Measurements from ENCODE around the gene AFF3. TPM values are rescaled to one million over a fixed set of nuclear protein-coding genes. Genes with fewer than 3 reads are reported as not detected.

AFF3 gene
- total and polyA plus RNA-seq, 8 donors, result 16.4 to 42.0 (median 21.4) TPM

GRCh38 chr2:99710721-99711120 is 431.7 kb downstream of the AFF3 start:
- no peak for TF ChIP-seq CTCF (IDR thresholded peaks at IDR 0.05)
- no peaks in the 10 kb centered on the region for H3K4me1 ChIP-seq
- H3K9me3 ChIP-seq, result no peaks in the 10 kb centered on the region
- H3K27me3 ChIP-seq, result no peaks in the 10 kb centered on the region
- no peak overlapping the region for H3K27ac ChIP-seq
- DNase-seq (no peak), ATAC-seq (peak; percentile 12)
- intact Hi-C loops (cut with DNase I), result no loop called here
- no peak overlapping the region for H3K4me3 ChIP-seq
- H3K36me3 ChIP-seq, result no peaks in the 10 kb centered on the region

GRCh38 chr2:99709229-99709628 is 433.2 kb downstream of the AFF3 start:
- no peak for TF ChIP-seq CTCF (IDR thresholded peaks at IDR 0.05)
- ATAC-seq (no peak), DNase-seq (no peak)
- Histone ChIP-seq H3K36me3 (no peaks in the 10 kb centered on the region), H3K27me3 (no peaks in the 10 kb centered on the region), H3K4me3 (no peak overlapping the region), H3K27ac (no peak overlapping the region), H3K9me3 (no peaks in the 10 kb centered on the region), H3K4me1 (no peaks in the 10 kb centered on the region)
- intact Hi-C loops (cut with DNase I), result no loop called here

- DNase-seq (peak in 1 of 4 donors; percentile 10), ATAC-seq (no peak)
- no peaks in the 10 kb centered on the region for H3K27me3 ChIP-seq
- H3K9me3 ChIP-seq, result no peaks in the 10 kb centered on the region
- TF ChIP-seq CTCF (IDR thresholded peaks at IDR 0.05), result no peak
- intact Hi-C loops (cut with DNase I), result no loop called here
- peak overlapping the region in 1 of 2 donors; percentile 9 for H3K27ac ChIP-seq
- no peak overlapping the region for H3K4me3 ChIP-seq
- no peaks in the 10 kb centered on the region for H3K4me1 ChIP-seq
- H3K36me3 ChIP-seq, result no peaks in the 10 kb centered on the region
Observed at GRCh38 chr2:99708231-99708630, 434.2 kb downstream of the AFF3 start.

GRCh38 chr2:99707592-99707991 is 434.8 kb downstream of the AFF3 start:
- Histone ChIP-seq H3K27ac (peak overlapping the region in 1 of 2 donors; percentile 10), H3K27me3 (no peaks in the 10 kb centered on the region), H3K9me3 (no peaks in the 10 kb centered on the region), H3K4me3 (no peak overlapping the region), H3K4me1 (no peaks in the 10 kb centered on the region), H3K36me3 (no peaks in the 10 kb centered on the region)
- intact Hi-C loops (cut with DNase I), result no loop called here
- no peak for TF ChIP-seq CTCF (IDR thresholded peaks at IDR 0.05)
- ATAC-seq (peak; percentile 37), DNase-seq (peak in 2 of 4 donors; percentile 28 to 45)

- Histone ChIP-seq H3K36me3 (no peaks in the 10 kb centered on the region), H3K27ac (peak overlapping the region in 1 of 2 donors; percentile 10), H3K9me3 (no peaks in the 10 kb centered on the region), H3K4me1 (no peaks in the 10 kb centered on the region), H3K27me3 (no peaks in the 10 kb centered on the region), H3K4me3 (no peak overlapping the region)
- ATAC-seq, result peak; percentile 59
- DNase-seq, result peak in 2 of 4 donors; percentile 81 to 87
- TF ChIP-seq CTCF (IDR thresholded peaks at IDR 0.05), result no peak
- intact Hi-C loops (cut with DNase I), result no loop called here
Observed at GRCh38 chr2:99706735-99707134, 435.7 kb downstream of the AFF3 start.

Measured in left lung (tissue), 10 donors.